PFSK-1 (cell line): Measurements from ENCODE around the gene ANKHD1.

Source experiments
- FOXP2 ChIP-seq: optimal IDR thresholded peaks from 2 replicates; pipeline ENCODE3; 2011; ENCODE audit warnings: borderline replicate concordance, control low read depth, inconsistent platforms; ENCODE audit not compliant: insufficient read depth; ENCODE audit errors: extremely low read length, extremely low read depth
- POLR2AphosphoS5 ChIP-seq: IDR thresholded peaks from 2 replicates; pipeline ENCODE4 v1.6.1; 2012; ENCODE audit warnings: low read depth, mild to moderate bottlenecking, control low read depth, low read length, moderate library complexity
- REST ChIP-seq, 2 experiments: IDR thresholded peaks; 2 replicates each; pipeline versions ENCODE4 v1.6.1 to v1.8.0; 2011 to 2012; ENCODE audit warnings: low read depth in 2 of 2, low read length in 2 of 2, control low read depth in 1 of 2, inconsistent platforms in 1 of 2, mild to moderate bottlenecking in 1 of 2, moderate library complexity in 1 of 2; ENCODE audit not compliant: insufficient read depth in 1 of 2
- SIN3A ChIP-seq: IDR thresholded peaks from 2 replicates; pipeline ENCODE4 v1.6.1; 2012; ENCODE audit warnings: mild to moderate bottlenecking, low read length, moderate library complexity, borderline replicate concordance; ENCODE audit not compliant: insufficient read depth
- TAF1 ChIP-seq: IDR thresholded peaks from 2 replicates; pipeline ENCODE4 v1.6.1; 2012; ENCODE audit warnings: low read length, control low read depth, borderline replicate concordance; ENCODE audit not compliant: insufficient read depth

GRCh38 chr5:140587495-140587894 is 185.9 kb downstream of the ANKHD1 start:
- TF ChIP-seq POLR2AphosphoS5 (no peak), TAF1 (no peak), REST (IDR thresholded peaks at IDR 0.05; ENCODE audit: insufficient read depth in 1 of 2, low read depth in 2 of 2, low read length in 2 of 2) (no peak), FOXP2 (no peak), SIN3A (no peak)
